ENCODE measurements around the gene CAMKK1.
"Not testable (repeated sequence)": the region's sequence is repeated elsewhere in the genome, so short reads cannot be mapped to it uniquely, and the experiment has no call there.

The CAMKK1 gene

DNA sequence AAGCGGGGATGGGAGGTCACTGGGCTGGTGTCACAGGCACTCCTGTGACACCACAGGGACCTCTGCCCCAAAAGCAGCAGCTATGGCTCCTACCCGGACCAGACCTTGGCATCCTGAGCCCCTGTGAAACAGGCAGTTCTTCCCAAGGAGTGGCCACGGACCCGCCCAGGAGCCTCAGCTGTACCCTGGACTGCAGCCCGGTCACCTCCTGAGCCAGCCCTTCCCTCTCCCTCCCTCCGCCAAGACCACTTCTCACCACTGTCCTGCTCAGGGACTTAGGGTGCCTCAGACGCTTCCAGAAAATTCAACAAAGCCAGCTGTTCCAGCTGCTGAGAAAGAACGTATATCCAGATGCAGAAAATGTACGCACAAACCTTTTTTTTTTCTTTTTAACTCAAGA is 32.9 kb downstream of the CAMKK1 start:
- DNase-seq (ENCODE audit: insufficient read length, low spot score) (no peak), FAIRE-seq (no peak)
- TF ChIP-seq CTCF (IDR thresholded peaks at IDR 0.05; ENCODE audit: insufficient read depth, missing control alignments): no peak

DNA sequence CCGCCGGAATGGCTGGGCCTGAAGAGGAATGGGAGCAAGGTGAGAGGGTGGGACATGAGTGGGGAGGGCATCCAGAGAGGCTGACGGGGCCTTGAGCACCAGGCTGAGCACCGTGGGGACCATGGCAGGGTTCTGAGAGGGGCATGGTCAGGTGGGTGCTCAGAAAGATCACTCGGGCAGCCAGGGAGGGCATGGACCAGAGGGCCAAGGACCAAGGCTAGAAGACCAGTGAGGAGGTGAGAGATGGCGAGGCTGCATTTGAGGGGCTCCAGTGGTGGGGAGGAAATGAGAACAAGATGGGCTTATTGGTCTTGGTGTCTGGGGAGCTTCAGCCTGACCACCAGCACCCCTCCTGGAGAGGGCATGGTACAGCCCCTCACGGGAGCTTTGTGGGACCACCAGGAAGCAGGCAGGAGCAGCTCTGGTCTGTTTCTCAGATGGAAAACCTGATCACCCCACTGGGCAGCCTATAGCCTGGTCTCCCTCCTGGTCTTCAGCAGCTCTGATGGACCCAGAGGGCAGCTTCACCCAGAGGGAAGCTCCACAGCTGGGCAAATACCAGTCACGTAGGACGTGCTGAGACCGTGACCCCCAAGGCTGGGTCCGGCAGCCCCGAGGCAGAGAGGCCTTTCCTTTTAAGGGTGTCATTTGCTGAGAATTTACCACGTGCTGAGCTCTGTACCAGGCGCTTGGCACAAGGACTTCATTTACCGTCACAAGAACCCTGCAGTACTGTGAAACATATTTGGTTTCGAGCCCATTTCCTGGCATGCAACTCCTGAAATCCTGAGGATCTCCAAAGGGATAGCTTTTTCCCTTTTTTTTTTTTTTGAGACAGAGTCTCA is 35.4 kb downstream of the CAMKK1 start:
- DNase-seq (ENCODE audit: insufficient read length, low spot score) (no peak), FAIRE-seq (no peak)
- no peak for TF ChIP-seq CTCF (IDR thresholded peaks at IDR 0.05; ENCODE audit: insufficient read depth, missing control alignments)

DNA sequence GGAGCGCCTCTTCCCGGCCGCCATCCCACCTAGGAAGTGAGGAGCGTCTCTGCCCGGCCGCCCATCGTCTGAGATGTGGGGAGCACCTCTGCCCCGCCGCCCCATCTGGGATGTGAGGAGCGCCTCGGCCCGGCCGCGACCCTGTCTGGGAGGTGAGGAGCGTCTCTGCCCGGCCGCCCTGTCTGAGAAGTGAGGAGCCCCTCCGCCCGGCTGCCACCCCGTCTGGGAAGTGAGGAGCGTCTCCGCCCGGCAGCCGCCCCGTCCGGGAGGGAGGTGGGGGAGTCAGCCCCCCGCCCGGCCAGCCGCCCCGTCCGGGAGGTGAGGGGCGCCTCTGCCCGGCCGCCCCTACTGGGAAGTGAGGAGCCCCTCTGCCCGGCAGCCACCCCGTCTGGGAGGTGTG is 38.6 kb downstream of the CAMKK1 start:
- not testable (repeated sequence) for FAIRE-seq; DNase-seq (ENCODE audit: insufficient read length, low spot score)

DNA sequence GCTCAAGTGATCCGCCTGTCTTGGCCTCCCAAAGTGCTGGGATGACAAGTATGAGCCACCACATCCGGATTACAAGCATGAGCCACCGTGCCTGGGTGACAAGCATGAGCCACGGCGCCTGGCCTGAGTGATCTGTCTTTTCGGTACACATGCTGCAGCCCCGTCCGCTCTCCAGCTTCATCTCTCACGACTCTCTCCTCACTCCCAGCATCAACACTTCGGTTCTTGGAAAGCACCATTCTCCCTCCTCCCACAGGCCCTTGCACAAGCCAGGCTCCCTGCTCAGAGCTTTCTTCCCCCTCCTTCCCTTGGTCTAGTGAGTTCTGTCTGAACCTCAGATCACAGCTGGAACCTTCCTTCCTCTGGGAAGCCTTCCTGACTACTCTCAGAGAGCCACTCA is 40.3 kb downstream of the CAMKK1 start:
- TF ChIP-seq CTCF (IDR thresholded peaks at IDR 0.05; ENCODE audit: insufficient read depth, missing control alignments): no peak
- FAIRE-seq (no peak), DNase-seq (ENCODE audit: insufficient read length, low spot score) (no peak)

GRCh38 chr17:3851461-3852100 is 41.3 kb downstream of the CAMKK1 start:
- DNase-seq (ENCODE audit: insufficient read length, low spot score) (no peak), FAIRE-seq (no peak)
- TF ChIP-seq CTCF (IDR thresholded peaks at IDR 0.05; ENCODE audit: insufficient read depth, missing control alignments): no peak

DNA sequence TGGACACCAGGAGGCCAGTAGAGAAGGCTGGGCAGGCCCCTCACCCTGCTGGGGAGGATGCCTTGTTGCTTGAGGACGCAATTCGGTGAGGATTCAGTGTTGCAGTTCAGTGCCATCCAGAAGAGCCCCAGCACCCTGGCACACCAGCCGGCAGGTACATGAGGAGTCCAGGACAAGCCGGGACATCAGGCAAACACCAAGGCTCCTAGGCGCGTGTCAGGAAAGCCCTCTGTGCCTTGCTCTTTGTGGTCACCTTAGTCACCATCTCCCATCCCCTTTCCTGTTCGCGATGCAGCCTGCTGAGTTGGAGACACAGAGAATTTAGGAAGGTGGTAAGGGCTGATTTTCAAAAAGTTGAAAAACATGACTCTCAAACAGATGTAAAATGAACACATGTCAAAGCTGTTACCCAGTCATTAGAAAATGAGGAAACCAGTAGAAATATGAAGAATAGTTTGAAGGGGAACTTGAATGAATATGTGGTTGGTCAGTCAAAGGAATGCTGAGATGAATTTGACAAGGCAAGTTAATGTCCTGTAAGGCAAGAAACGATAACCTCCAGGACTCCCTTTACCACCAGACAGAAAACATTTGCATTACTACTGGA is 44.5 kb downstream of the CAMKK1 start:
- no peak for TF ChIP-seq CTCF (IDR thresholded peaks at IDR 0.05; ENCODE audit: insufficient read depth, missing control alignments)
- DNase-seq (ENCODE audit: insufficient read length, low spot score) (no peak), FAIRE-seq (no peak)

DNA sequence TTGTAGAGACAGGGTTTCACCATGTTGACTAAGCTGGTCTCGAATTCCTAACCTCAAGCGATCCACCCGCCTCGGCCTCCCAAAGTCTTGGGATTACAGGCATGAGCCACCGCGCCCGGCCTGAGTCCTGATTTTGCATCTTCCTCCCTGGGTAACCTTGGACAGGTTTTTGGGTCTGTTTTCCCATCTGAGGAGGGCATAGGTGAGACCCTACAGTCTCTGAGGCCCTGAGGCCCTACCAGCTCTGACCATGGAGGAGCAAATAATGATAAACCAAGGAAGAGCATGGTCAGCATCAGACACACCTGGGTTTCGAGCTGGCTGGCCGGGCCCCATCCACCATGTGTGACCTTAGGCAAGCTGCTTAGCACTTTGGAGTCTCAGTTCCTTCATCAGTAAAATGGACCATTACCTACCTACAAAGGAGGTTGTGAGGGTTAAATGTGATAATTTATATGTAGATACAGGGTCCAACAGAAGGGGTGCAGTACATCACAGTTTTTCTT is 45.6 kb downstream of the CAMKK1 start:
- DNase-seq (ENCODE audit: insufficient read length, low spot score): no peak
- FAIRE-seq: no peak
- TF ChIP-seq CTCF (IDR thresholded peaks at IDR 0.05; ENCODE audit: insufficient read depth, missing control alignments): no peak
